ENCODE data around the gene OR6A2.

The OR6A2 gene

GRCh38 chr11:6755953-6756347 lies 43.5 kb downstream of the OR6A2 start:
- DNase-seq (ENCODE audit: low read depth), result no peak

- no peak for DNase-seq (ENCODE audit: low read depth)
These were observed 44.1 kb downstream of the OR6A2 start for GRCh38 chr11:6755303-6755952.

- DNase-seq (ENCODE audit: low read depth), result no peak
These were observed 52.3 kb downstream of the OR6A2 start for GRCh38 chr11:6747097-6747668.

- no peak for DNase-seq (ENCODE audit: low read depth)
These were observed 52.9 kb downstream of the OR6A2 start for GRCh38 chr11:6746626-6747025.

- no peak for DNase-seq (ENCODE audit: low read depth)
These were observed 53.3 kb downstream of the OR6A2 start for GRCh38 chr11:6746086-6746618.

- DNase-seq (ENCODE audit: low read depth), result no peak
These were observed 53.9 kb downstream of the OR6A2 start for GRCh38 chr11:6745465-6746015.

DNA sequence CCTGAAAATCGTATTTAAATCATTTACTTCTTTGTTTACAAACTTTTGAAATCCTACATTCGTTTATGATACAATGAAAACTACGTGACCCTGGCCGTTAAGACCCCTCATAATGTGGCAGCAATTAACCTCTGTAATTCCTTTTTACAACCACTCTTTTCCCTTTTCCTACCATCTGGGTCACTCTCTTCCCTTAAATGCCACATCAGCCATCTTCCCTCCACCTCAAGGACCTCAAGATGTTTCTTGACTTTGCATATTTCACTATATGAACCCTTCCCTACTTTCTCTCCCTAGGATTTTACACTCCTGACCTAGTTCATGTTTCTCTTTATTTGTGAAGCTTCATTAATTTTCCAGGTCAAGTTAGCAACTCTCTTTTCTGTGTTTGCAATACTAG lies 54.5 kb downstream of the OR6A2 start:
- DNase-seq (ENCODE audit: low read depth), result no peak

GRCh38 chr11:6742260-6742659 lies 57.2 kb downstream of the OR6A2 start:
- no peak for DNase-seq (ENCODE audit: low read depth)

Data from fibroblast of the conjunctiva (primary cell).